GM12878 (cell line): ENCODE measurements around the gene NDUFA5. TPM values are rescaled to one million over a fixed set of nuclear protein-coding genes. Genes with fewer than 3 reads are reported as not detected.

ENCODE experiments used
- ATAC-seq: fragments of 200-7000 bp; cut with Tn5 transposase; 3 replicates; pipeline ENCODE4 v1.9.1; 2020; ENCODE audit warnings: mild to moderate bottlenecking, moderate library complexity
- BruUV-seq: library from RNA; stranded (reverse); fragments of 400-500 nt; replicated peaks from 2 replicates; lab custom pipeline; 2021; lab: Mats Ljungman, UMichigan
- CTCF ChIA-PET: fragments of 300-600 bp; sonication (Branson Sonifier 250); formaldehyde crosslinking; extraction: SDS; loops from one replicate; lab custom pipeline; 2021; ENCODE audit warnings: inconsistent platforms; lab: Yijun Ruan, JAX
- POLR2A ChIA-PET: fragments of 350-600 bp; formaldehyde crosslinking; extraction: SDS; loops from one replicate; lab custom pipeline; 2021; ENCODE audit warnings: inconsistent platforms; lab: Charles Lee
- RAD21 ChIA-PET: fragments of 300-600 bp; sonication (Branson Sonifier 250); formaldehyde crosslinking; loops from one replicate; lab custom pipeline; 2023; ENCODE audit warnings: antibody characterized with exemption; ENCODE audit not compliant: unreplicated experiment; lab: Charles Lee
- SMC1A ChIA-PET: fragments of 300-600 bp; sonication (Branson Sonifier 250); formaldehyde crosslinking; loops from one replicate; lab custom pipeline; 2023; ENCODE audit not compliant: unreplicated experiment, uncharacterized antibody; lab: Charles Lee
- DNase-seq: peaks from one replicate; pipeline ENCODE4 v3.0.0-alpha.2; 2011; ENCODE audit warnings: low read depth, low spot score
- FAIRE-seq: peaks from 3 replicates; lab custom pipeline; 2011; peaks lifted over from hg19 to GRCh38; lab: Jason Lieb, UNC
- H2AFZ ChIP-seq: 2 replicates; pipeline ENCODE4 v1.6.0; 2011; ENCODE audit warnings: low read depth, low read length, control low read depth; ENCODE audit not compliant: control insufficient read depth
- H3K27ac ChIP-seq: 2 replicates; pipeline ENCODE4 v1.5.1; 2011; ENCODE audit warnings: control low read depth; ENCODE audit not compliant: control insufficient read depth, insufficient read depth
- H3K27me3 ChIP-seq, 2 experiments: replicated peaks in 1 of 2; 2 replicates each; pipeline versions ENCODE4 v1.6.0 to v1.6.1; 2011; ENCODE audit warnings: low read length in 1 of 2; ENCODE audit not compliant: control insufficient read depth in 2 of 2, insufficient read depth in 2 of 2
- H3K36me3 ChIP-seq, 2 experiments: 2 replicates each; pipeline ENCODE4 v1.5.1; 2011; ENCODE audit warnings: low read length in 1 of 2; ENCODE audit not compliant: control insufficient read depth in 2 of 2, insufficient read depth in 2 of 2
- H3K4me1 ChIP-seq: 2 replicates; pipeline ENCODE4 v1.6.1; 2011; ENCODE audit warnings: mild to moderate bottlenecking, low read length, moderate library complexity, mixed read lengths; ENCODE audit not compliant: control insufficient read depth, insufficient read depth
- H3K4me2 ChIP-seq: 2 replicates; pipeline ENCODE4 v1.6.0; 2011; ENCODE audit warnings: control low read depth; ENCODE audit not compliant: control insufficient read depth, insufficient read depth
- H3K4me3 ChIP-seq: fragments of 200-600 bp; sonication (generic); 2 replicates; pipeline ENCODE4 v1.5.1; 2016
- H3K79me2 ChIP-seq: 2 replicates; pipeline ENCODE4 v1.6.0; 2011; ENCODE audit warnings: low read length; ENCODE audit not compliant: control insufficient read depth, insufficient read depth
- H3K9ac ChIP-seq: 2 replicates; pipeline ENCODE4 v1.8.0; 2011; ENCODE audit warnings: low read length, control low read depth, mixed read lengths; ENCODE audit not compliant: control insufficient read depth, insufficient read depth
- H3K9me3 ChIP-seq: replicated peaks from 3 replicates; pipeline ENCODE4 v1.5.1; 2011; ENCODE audit warnings: mild to moderate bottlenecking, low read length; ENCODE audit not compliant: control insufficient read depth, insufficient read depth
- H4K20me1 ChIP-seq: 2 replicates; pipeline ENCODE4 v1.6.0; 2011; ENCODE audit not compliant: control insufficient read depth, insufficient read depth
- ETV6 ChIP-seq, 2 experiments: fragments of 450-650 bp in 1 of 2; IDR thresholded peaks in 1 of 2; conservative IDR thresholded peaks in 1 of 2; 2 replicates each; pipeline ENCODE4 v1.6.1; 2014; ENCODE audit warnings: antibody characterized with exemption in 1 of 2, borderline replicate concordance in 1 of 2, low read depth in 1 of 2, mild to moderate bottlenecking in 1 of 2, moderate library complexity in 1 of 2
- FOXM1 ChIP-seq: IDR thresholded peaks from 2 replicates; pipeline ENCODE4 v1.6.1; 2012; ENCODE audit warnings: low read depth, mild to moderate bottlenecking, inconsistent platforms, low read length, moderate library complexity
- HDGF ChIP-seq: fragments of 450-650 bp; IDR thresholded peaks from 2 replicates; pipeline ENCODE4 v1.6.1; 2016; ENCODE audit warnings: antibody characterized with exemption
- MTA2 ChIP-seq: fragments of 450-650 bp; IDR thresholded peaks from 2 replicates; pipeline ENCODE4 v1.6.1; 2016; ENCODE audit warnings: low read depth, mild to moderate bottlenecking, moderate library complexity
- MYB ChIP-seq: fragments of 150-350 bp; IDR thresholded peaks from 2 replicates; pipeline ENCODE4 v1.6.1; 2014; ENCODE audit warnings: mild to moderate bottlenecking, low read depth, low read length, borderline replicate concordance
- MYC ChIP-seq: IDR thresholded peaks from 2 replicates; pipeline ENCODE4 v1.6.1; 2011; ENCODE audit warnings: mild to moderate bottlenecking, low read length, moderate library complexity, inconsistent platforms; ENCODE audit not compliant: insufficient read depth, insufficient replicate concordance, insufficient read length, severe bottlenecking
- NBN ChIP-seq: fragments of 450-650 bp; IDR thresholded peaks from 2 replicates; pipeline ENCODE4 v1.6.1; 2016
- NFXL1 ChIP-seq: fragments of 450-650 bp; IDR thresholded peaks from 2 replicates; pipeline ENCODE4 v1.6.1; 2017; ENCODE audit warnings: antibody characterized with exemption, mild to moderate bottlenecking, borderline replicate concordance
- NRF1 ChIP-seq: conservative IDR thresholded peaks from 2 replicates; pipeline ENCODE4 v1.6.1; 2011; ENCODE audit warnings: mild to moderate bottlenecking, low read depth, low read length, improper control_type of control experiment
- POLR2A ChIP-seq: IDR thresholded peaks from 2 replicates; pipeline ENCODE4 v1.6.1; 2011; ENCODE audit warnings: low read depth, mild to moderate bottlenecking, low read length
- RB1 ChIP-seq: fragments of 450-650 bp; formaldehyde crosslinking; IDR thresholded peaks from 2 replicates; pipeline ENCODE4 v1.6.1; 2017; ENCODE audit warnings: mild to moderate bottlenecking, borderline replicate concordance
- SMC3 ChIP-seq: IDR thresholded peaks from 2 replicates; pipeline ENCODE4 v1.6.1; 2011; ENCODE audit warnings: low read length, improper control_type of control experiment, borderline replicate concordance
- TCF3 ChIP-seq: IDR thresholded peaks from 2 replicates; pipeline ENCODE4 v1.6.1; 2012; ENCODE audit warnings: low read depth, mild to moderate bottlenecking, low read length, borderline replicate concordance; ENCODE audit not compliant: insufficient read depth
- ZBED1 ChIP-seq: IDR thresholded peaks from 2 replicates; pipeline ENCODE4 v1.6.1; 2016; ENCODE audit warnings: borderline replicate concordance
- WGBS: methylation state at CpG from one replicate; pipeline ENCODE4 v1.1.6; 2016; ENCODE audit warnings: low lambda C conversion rate; ENCODE audit not compliant: insufficient replicate concordance, insufficient coverage; ENCODE audit errors: missing lambda C conversion rate; 5-methylcytosine and 5-hydroxymethylcytosine counted together
- in situ Hi-C: fragments of 300-500 bp; cut with MboI; formaldehyde crosslinking; loops from 9 replicates; pipeline ENCODE4 v1.14.3; 2018; ENCODE audit warnings: mixed read lengths
- intact Hi-C: fragments of 100-400 bp; cut with micrococcal nuclease; formaldehyde crosslinking; loops from one replicate; pipeline ENCODE4 v1.14.2; 2022; ENCODE audit not compliant: unreplicated experiment
- polyA plus RNA-seq, 11 experiments: library from polyadenylated mRNA; depleted of rRNA in 4 of 11; unstranded in 6 of 11; stranded (reverse) in 5 of 11; fragments of >200 nt; fragmentation: Nextera tagmentation in 4 of 11; fragmentation: Illumina TruSeq in 1 of 11; extraction: Ambion mirVana in 4 of 11; extraction: Trizol in 1 of 11; gene quantifications; 1 replicate in 1 of 11; 2 replicates in 10 of 11; pipeline versions ENCODE4 v1.2.1 to v1.2.3, GENCODE V29; 2011 to 2016; ENCODE audit warnings: inconsistent platforms in 2 of 11, missing spikeins in 2 of 11, low read depth in 1 of 11
- total RNA-seq, 4 experiments: library from RNA; depleted of rRNA in 3 of 4; stranded (reverse); fragments of >200 nt in 3 of 4; fragmentation: Illumina TruSeq in 1 of 4; extraction: Trizol in 1 of 4; gene quantifications; 2 replicates each; pipeline versions ENCODE4 v1.2.1 to v1.2.3, GENCODE V29; 2013 to 2021
- TF ChIP-seq, protein P1 (sequence below): IDR thresholded peaks from 2 replicates; pipeline ENCODE4 v1.6.1; 2011; ENCODE audit warnings: low read depth, low read length, improper control_type of control experiment, borderline replicate concordance
- TF ChIP-seq, protein P2 (sequence below), 3 experiments: IDR thresholded peaks in 2 of 3; conservative IDR thresholded peaks in 1 of 3; 2 replicates each; pipeline ENCODE4 v1.5.1; 2011; ENCODE audit warnings: low read depth in 3 of 3, low read length in 3 of 3, mild to moderate bottlenecking in 3 of 3, control low read depth in 2 of 3, moderate library complexity in 2 of 3, inconsistent platforms in 1 of 3, mixed read lengths in 1 of 3; ENCODE audit not compliant: control insufficient read depth in 2 of 3, insufficient read depth in 1 of 3; ENCODE audit errors: extremely low read depth in 1 of 3

NDUFA5 gene
- total and polyA plus RNA-seq, 10 of the 15 experiments (the other 5 are each of a cell fraction or from before 2014, with no cell fraction given), result 51.0 to 209 (median 86.9) TPM

DNA sequence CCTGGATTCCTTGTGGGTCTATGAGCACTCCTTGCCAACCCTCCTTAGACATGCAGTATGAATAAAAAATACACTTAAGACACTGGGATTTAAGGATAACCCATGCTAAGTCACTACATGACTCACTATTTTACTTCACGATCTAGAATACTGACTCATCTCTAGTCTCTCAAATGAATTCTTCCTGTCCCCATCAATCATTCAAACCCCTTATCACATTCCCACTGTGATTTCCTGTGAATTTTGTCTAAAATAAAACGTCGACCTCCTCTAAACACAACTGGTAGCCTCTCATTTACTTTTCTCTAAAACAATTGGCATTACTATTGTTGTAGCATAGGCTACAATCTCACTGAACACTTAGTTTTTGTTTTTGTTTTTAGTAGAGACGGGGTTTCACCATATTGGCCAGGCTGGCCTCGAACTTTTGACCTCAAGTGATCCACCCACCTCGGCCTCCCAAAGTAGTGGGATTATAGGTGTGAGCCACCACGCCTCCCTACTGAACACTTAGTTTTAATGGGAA is 19.4 kb downstream of the NDUFA5 start (continued):
- TF ChIP-seq MYC, result no peak
- no peak for TF ChIP-seq ETV6 (conservative IDR thresholded peaks at IDR 0.05 in 1 of 2, IDR thresholded peaks at IDR 0.05 in 1 of 2; ENCODE audit: borderline replicate concordance in 1 of 2, low read depth in 1 of 2)
- TF ChIP-seq RB1, result no peak
- TF ChIP-seq HDGF, result no peak
- TF ChIP-seq TCF3, result no peak
- TF ChIP-seq NBN, result no peak
- TF ChIP-seq, protein P1, sequence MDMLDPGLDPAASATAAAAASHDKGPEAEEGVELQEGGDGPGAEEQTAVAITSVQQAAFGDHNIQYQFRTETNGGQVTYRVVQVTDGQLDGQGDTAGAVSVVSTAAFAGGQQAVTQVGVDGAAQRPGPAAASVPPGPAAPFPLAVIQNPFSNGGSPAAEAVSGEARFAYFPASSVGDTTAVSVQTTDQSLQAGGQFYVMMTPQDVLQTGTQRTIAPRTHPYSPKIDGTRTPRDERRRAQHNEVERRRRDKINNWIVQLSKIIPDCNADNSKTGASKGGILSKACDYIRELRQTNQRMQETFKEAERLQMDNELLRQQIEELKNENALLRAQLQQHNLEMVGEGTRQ, result no peak
- no peak for TF ChIP-seq FOXM1
- no peak for TF ChIP-seq NRF1

- intact Hi-C loops (loop anchor here (1.0 to 5.0 kb wide), 2 partner anchors 43 to 210 kb away; partner anchors contain the start of gene WASL), in situ Hi-C loops (no loop called here)
- Histone ChIP-seq H3K36me3 (no peaks in the 10 kb centered on the region; a peak in 1 of 4 replicates), H3K27me3 (peaks cover 0 to 3% of the 10 kb centered on the region in 2 experiments; a peak in 1 of 4 replicates), H3K9ac (no peak overlapping the region), H4K20me1 (no peaks in the 10 kb centered on the region), H3K79me2 (no peaks in the 10 kb centered on the region), H3K9me3 (no peaks in the 10 kb centered on the region), H3K27ac (no peak overlapping the region), H3K4me3 (no peak overlapping the region), H2AFZ (no peak overlapping the region), H3K4me2 (no peak overlapping the region), H3K4me1 (no peaks in the 10 kb centered on the region)
- no TSS peak for BruUV-seq
- ChIA-PET POLR2A (no interaction called here), CTCF (interaction anchor here (0.7 to 4.0 kb wide), 6 partner anchors 9 to 50 kb away, joined by 3 to 44 read pairs (median 3); partner anchors contain the start of gene NDUFA5), RAD21 (interaction anchor here (1.0 kb wide), 1 partner anchor 43 kb away, joined by 4 read pairs; no protein-coding TSS in a partner anchor), SMC1A (interaction anchor here (0.9 to 1.0 kb wide), 2 partner anchors 20 to 43 kb away, joined by 3 read pairs; partner anchors contain the start of gene NDUFA5)
- no peak for ATAC-seq
- no peak for DNase-seq
- FAIRE-seq, result no peak
- WGBS, result 18% methylated on average over 3 of the region's 3 CpGs
- TF ChIP-seq NFXL1, result no peak
- TF ChIP-seq MYB, result no peak
- peak; percentile 16; the same call in 1 of the 2 replicates for TF ChIP-seq SMC3
- TF ChIP-seq, protein P2, sequence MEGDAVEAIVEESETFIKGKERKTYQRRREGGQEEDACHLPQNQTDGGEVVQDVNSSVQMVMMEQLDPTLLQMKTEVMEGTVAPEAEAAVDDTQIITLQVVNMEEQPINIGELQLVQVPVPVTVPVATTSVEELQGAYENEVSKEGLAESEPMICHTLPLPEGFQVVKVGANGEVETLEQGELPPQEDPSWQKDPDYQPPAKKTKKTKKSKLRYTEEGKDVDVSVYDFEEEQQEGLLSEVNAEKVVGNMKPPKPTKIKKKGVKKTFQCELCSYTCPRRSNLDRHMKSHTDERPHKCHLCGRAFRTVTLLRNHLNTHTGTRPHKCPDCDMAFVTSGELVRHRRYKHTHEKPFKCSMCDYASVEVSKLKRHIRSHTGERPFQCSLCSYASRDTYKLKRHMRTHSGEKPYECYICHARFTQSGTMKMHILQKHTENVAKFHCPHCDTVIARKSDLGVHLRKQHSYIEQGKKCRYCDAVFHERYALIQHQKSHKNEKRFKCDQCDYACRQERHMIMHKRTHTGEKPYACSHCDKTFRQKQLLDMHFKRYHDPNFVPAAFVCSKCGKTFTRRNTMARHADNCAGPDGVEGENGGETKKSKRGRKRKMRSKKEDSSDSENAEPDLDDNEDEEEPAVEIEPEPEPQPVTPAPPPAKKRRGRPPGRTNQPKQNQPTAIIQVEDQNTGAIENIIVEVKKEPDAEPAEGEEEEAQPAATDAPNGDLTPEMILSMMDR (IDR thresholded peaks at IDR 0.05 in 2 of 3, conservative IDR thresholded peaks at IDR 0.05 in 1 of 3; ENCODE audit: control insufficient read depth in 2 of 3, extremely low read depth in 1 of 3, insufficient read depth in 1 of 3, low read depth in 3 of 3, low read length in 3 of 3), result peak in 2 of 3 experiments; percentile 31 to 34; a peak in 3 of 6 replicates
- no peak for TF ChIP-seq ZBED1
- TF ChIP-seq POLR2A, result no peak
- TF ChIP-seq MTA2, result no peak
These were observed 20.5 kb downstream of the NDUFA5 start for GRCh38 chr7:123537026-123537642.
